Keratinocyte (primary cell): ENCODE measurements around the gene ZNF248.

Experiments
- CTCF ChIP-seq, 3 experiments: IDR thresholded peaks in 1 of 3; conservative IDR thresholded peaks in 1 of 3; optimal IDR thresholded peaks in 1 of 3; 2 replicates in 2 of 3; 3 replicates in 1 of 3; pipeline versions ENCODE3 to v1.5.1; 2011; ENCODE audit warnings: low read length in 3 of 3, mild to moderate bottlenecking in 3 of 3, moderate library complexity in 2 of 3, control low read depth in 1 of 3, inconsistent platforms in 1 of 3; ENCODE audit not compliant: insufficient read depth in 2 of 3; ENCODE audit errors: extremely low read depth in 1 of 3
- EZH2 ChIP-seq: IDR thresholded peaks from one replicate; pipeline ENCODE4 v1.6.1; 2012; ENCODE audit warnings: inconsistent platforms, mild to moderate bottlenecking, low read length, moderate library complexity

GRCh38 chr10:37821237-37821636 is 36.2 kb downstream of the ZNF248 start:
- TF ChIP-seq CTCF (optimal IDR thresholded peaks at IDR 0.05 in 1 of 3, IDR thresholded peaks at IDR 0.05 in 1 of 3, conservative IDR thresholded peaks at IDR 0.05 in 1 of 3; ENCODE audit: extremely low read depth in 1 of 3, insufficient read depth in 2 of 3, low read length in 3 of 3): no peak
- TF ChIP-seq EZH2: no peak
